CD4-positive, alpha-beta T cell treated with Interleukin-15 for 4 hours (primary cell): ENCODE measurements around the gene ATAT1.
"Not testable (repeated sequence)": the region's sequence is repeated elsewhere in the genome, so short reads cannot be mapped to it uniquely, and the experiment has no call there.

Experiments used
- DNase-seq: peaks from one replicate; pipeline ENCODE4 v3.0.0-alpha.2; 2020; ENCODE audit warnings: low spot score

Gene ATAT1

DNA sequence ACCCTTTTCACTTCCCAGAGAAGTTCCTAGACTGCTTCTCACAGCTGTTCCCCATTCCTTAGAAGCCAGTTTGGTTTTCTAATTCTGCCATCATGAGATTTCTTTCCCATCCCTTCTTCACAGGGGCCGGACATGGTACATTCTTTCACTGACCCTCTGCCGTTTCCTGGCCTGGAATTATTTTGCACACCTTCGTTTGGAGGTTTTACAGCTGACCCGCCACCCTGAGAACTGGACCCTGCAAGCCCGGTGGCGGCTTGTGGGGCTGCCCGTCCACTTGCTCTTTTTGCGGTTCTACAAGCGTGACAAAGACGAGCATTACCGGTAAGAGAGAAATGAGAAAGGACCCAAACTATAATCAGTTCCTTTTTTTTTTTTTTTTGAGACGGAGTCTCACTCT, 24.5 kb downstream of the ATAT1 start:
- DNase-seq, result no peak

DNA sequence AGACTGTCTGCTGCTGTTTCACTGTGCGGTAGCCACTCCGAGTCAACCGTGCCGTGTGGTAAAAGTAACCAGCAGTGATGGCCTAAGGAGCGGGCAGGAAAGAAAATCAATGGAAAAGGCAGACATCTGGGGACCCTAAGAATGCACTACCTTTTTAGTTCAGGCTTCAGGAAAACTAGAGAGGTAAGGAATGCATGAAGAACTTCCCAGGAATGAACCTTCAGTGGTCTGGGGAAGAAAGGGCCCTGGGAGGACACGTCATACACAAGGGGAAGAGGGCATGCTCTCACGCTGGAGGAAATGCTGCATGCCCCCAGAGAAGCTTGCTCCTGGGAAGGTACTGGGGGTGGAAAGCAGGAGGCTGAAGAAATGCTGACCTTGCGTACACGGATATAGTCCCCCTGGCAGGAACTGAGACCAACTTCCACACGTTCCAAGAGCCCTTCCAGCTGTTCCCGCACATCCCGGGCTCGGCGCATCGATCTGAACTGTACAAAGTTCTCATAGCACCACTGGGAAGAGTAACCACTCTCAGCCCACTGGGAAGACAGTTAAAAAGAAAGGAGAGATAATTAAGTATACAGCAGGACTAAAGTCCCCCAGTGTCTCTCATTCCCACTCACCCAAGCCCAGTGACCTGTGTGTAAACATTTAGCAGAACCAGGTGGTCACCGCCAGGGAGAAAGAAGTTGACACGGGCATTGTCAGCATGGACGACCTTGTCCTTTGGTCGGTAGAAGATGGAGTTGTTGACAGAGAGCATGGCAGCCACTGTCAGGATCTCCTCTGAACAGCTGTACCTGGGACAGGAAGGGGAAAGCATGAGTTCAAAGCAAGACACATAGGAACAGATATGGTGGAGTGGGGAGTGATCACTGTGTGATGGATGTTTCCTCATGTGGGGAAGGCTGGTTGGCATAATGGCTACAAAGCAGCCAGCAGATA, 28.4 kb downstream of the ATAT1 start:
- DNase-seq, result no peak

DNA sequence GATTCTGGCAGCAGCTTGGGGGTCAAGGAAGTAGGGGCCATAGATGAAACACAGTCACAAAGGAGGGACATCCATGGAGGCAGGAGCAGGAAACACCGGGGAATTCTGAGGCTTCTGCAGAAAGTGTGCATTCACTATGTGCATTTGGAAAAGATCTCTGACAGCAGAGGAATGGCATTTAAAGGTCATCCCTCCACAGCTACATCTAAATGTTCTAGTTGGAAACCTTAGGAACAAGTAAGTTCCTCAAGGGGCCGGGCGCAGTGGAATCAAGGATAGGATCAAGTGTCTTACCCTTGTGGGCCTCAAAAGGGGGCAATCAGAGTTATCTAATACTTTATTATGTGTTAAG, 29.0 kb downstream of the ATAT1 start:
- DNase-seq, result no peak

DNA sequence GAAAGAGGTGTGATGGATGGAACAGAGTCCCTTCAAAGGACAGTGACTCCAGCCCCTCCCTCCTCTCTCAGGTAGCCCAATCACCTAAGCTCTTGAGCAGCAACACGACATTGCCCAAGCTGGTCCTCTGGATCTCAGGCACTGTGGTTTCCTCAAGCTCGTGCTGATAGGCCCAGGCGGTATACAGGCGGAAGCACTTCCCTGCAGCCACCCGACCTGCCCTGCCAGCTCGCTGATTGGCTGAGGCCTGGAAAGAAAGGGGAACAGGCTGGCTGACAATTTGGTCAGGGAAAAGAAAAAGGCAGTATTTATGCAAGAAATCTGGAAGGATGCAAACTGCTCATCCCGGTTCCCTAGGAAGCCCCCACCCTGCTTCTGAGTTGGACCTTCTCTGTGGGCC, 29.8 kb downstream of the ATAT1 start:
- DNase-seq, result no peak

DNA sequence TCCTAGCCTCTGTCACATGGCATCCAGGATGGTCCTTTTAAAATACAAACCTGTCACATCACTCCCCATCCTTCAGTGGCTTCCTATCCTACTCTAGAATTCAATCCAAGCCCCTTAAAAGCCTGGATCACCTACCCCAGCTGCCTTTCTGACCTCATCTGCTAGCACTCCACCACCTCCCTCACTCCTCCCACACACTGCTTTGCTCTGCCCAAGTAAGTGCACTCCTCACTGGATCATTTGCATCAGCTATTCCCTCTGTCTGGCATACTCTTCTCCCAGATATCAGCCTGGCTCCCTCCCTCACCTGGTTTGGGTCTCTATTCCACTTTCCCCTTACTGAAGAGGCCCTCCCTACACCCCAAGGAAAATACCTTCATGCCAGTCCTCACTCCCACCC, 30.8 kb downstream of the ATAT1 start:
- DNase-seq, result no peak

DNA sequence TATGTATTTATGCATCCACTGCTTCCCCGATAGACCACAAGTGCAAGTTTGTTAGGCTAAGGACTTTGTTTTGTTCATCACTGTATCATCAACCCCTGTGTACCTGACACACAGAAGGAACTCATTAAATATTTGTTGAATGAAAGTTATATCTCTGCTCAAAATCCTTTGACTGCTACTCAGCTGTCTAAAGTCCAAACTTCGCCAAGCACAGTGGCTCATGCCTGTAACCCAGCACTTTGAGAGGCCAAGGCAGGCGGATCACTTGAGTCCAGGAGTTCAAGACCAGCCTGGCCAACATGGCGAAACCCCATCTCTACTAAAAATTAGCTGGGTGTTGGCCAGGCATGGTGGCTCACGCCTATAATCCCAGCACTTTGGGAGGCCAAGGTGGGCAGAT, 31.2 kb downstream of the ATAT1 start:
- not testable (repeated sequence) for DNase-seq

DNA sequence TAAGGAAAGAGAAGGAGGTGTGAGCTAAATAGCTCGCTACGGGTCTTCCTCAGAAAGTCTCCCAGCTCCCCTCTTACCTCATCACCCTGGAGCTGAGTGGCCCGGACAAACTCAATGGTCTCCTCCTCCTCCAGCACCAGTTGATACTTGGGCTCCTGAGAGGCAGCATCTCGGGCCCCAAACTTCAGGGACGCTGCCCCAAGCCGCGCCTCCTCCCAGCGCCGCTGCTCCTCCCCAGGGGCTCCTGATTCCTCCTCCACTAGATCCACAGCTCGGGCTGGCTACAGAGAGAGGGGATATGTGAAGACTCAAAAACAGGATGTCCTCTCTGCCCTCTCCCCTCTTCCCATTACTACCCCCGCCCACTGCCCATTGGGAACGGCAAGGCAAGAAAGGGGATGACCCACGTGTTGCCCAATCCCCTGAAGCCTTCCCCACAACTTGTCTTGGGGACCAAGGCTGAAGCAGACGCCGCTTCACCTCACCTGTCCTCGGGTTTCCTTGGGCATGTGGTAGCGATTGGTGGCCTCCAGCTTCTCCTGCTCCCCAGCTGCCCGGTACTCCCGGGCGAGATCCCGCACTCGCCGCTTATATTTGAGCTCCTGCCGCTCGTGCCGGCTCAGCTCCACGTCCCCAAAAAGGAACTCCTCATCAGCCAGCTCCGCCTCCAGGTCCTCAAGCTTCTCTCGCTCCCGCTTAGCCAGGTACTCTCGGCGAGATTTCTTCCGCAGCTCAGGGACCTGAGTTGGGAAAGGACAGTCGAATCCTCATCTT, 38.5 kb downstream of the ATAT1 start:
- no peak for DNase-seq

DNA sequence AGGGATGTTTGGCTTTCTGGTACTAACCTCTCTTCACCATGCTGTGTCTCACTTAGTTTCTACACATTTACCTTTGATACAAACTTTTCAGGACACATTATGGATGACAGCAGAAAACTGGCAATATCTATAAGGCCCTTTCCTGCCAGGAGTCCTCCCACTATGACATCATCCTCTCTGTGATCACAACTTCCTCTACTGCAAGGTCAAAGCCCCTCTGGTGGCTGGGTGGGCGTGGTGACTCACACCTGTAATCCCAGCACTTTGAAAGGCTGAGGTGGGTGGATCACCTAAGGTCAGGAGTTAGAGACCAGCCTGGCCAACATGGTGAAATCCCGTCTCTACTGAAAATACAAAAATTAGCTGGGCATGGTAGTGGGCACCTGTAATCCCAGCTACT, 39.6 kb downstream of the ATAT1 start:
- not testable (repeated sequence) for DNase-seq

DNA sequence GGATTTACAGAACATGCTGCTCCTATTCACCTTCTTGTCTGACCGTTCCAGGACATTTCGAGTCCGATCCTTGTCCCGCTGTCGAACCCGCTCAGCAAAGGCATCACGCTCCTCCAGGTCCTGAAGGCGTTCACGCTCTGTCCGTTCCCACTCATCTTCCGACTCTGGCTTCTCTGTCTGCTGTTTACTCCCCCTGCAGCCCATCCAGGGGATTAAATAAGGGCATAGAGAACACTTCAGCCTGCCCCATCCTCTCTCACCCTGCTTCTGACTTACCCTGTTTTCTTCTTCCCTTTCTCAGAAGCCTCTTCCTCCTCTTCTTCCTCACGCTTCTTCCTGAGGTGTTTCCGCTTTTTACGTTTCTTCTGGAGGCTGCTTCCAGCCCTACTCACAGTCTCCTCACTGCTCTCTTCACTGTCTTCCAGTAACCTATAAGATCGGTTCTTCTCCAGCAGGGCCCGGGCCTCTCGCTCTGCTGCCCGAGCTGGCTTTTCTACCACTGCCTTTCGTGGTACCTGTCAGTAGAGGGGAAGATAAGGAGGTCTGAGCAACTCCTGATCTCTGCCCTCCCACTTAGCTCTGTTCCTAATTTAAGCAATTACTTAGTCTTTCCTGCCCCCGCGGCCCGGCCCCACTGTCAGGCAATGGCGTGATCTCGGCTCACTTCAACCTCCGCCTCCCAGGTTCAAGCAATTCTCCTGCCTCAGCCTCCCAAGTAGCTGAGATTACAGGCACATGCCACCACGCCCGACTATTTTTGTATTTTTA, 44.3 kb downstream of the ATAT1 start:
- DNase-seq, result no peak

DNA sequence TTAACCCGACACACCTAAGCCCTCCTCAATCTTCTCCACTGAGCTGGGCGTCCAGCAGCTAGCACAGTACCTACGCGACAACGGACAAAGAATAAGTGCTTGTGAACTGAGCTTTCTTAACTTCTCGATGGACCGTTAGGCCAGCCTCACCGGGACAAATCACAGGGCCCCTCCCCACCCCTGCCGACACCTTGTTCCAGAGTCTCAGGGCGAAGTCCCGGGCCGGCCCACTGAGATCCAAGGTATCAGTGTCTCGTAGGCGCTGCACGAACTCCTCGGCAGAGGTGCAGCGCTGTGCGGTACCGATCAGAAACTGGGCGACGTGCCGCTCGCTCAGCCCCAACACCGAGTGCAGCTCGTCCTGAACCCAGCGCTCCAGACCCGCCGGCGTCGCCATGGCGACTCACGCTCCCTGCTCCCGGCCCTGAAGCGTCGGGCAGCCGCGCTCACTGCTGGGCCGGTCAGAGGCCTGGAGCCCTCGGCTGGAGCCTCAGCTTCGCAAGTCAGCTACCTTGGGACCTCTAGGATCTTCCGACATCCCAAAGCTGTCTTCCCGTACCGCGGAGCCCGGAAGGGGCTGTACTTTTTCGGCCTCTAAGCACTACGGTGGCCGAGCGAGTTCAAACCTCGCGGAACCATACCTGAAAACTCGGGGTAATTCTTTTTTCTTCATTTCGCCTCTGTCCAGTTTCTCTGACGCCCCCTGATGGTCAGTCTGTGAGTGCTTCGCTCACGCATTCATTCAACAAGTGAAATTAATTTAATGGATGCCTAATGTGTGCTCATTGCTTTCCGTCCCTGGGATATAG, 46.0 kb downstream of the ATAT1 start, which contains the start of gene DHX16:
TSS of gene DHX16 (minus strand) at position 562 of the 809 bp plus-strand sequence. CDS start at position 397, 165 bp downstream.
- DNase-seq, result peak; percentile 96

DNA sequence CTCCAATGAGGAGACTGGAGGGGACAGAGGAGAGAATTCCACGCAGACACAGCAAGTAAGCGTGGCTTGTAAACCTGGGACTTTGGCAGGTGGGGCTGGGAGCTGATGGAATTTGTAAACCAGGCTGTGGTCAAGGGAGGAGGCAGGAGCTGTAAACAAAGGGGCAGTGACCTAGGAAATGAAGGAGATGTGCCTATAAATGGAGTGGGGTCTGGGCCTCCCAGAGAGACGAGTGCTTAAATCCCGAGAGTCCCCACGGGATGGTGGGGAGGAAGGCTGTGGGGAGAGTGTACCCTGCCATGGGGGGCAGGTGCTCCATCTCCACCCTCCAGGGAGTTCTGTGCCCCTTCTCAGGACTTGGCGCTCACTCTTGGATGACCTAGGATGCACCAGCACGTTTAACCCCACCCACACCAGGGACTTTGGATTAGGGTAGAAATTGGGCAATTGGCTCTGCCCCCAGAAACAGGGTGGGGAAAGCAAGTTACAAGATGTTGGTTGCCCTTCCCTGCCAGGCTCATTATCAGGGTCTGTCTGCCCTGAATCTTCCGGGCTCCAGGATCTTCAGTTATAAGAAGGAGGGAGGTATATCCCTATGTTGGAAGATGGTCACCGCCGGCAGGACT, 50.1 kb downstream of the ATAT1 start:
- no peak for DNase-seq

DNA sequence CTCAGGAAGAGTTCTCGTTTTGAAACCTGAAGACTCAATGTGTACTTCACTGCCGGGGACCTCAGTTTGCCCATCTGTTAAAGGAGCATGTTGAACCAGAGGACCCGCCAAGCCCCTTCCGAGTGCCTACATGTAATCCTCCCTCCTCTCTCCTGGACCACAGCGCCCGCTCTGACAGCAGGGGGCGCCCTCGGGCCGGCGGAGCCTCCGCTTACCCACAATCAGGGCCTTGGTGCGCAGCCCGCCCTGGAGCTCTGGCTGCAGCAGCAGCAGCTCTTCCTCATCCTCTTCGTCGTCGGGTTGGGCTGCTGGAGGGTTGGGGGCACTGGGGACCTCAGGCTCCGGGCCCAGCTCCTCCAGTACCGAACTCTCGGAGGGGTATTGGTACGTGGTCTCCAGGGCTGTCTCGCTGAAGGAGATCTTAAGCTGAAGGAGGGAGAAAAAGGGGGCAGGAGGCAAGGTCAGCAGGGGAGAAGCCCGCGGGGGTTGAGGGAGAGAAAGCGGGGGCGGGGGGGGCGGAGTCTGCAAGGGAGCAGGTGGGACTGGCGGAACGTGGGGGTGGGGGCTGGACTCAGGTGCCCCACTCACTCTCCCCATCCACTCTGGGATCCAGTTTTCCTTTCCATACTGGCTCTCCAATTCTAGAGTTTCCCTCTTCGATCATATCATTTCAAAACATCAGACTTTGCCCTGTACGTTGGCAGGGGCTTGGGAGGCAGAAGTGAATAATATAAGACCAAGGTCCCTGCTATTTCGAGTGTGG, 52.5 kb downstream of the ATAT1 start:
- peak; percentile 92 for DNase-seq

DNA sequence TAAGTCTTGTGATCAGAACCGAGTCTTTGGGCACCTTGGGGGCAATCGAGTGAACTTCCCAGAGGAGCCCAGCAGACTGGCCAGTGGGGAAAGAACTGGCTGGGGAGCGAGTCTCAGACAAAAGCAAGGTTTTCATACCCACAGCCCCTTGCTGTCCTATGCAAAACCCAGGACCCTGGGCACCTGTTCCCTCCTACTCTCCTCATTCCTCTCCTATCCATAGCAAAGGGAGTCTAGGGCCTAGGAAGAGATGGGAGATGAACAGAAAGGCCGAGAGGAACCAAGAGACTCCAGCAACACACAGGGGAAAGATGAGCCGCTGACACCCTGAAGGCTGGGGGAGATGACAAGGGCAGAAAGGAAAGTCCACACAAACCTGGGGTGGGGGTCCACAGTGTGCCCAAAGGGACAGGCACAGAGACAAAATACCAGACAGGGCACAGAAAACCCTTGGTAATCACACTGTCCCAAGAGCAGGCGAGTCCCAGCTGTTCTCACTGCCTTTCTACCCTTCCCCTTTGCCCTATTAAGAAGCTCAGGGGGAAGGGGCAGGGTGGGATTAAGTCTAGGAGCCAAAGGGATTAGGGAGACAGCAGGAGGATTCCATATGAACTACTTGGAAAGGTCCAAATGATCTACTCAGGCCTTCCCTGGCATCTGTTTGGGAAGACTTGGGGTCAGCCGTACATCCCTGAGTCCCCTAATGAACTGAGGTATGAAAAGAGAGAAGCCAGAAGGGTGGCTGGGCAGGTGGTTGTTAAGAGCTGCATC, 53.3 kb downstream of the ATAT1 start:
- no peak for DNase-seq

DNA sequence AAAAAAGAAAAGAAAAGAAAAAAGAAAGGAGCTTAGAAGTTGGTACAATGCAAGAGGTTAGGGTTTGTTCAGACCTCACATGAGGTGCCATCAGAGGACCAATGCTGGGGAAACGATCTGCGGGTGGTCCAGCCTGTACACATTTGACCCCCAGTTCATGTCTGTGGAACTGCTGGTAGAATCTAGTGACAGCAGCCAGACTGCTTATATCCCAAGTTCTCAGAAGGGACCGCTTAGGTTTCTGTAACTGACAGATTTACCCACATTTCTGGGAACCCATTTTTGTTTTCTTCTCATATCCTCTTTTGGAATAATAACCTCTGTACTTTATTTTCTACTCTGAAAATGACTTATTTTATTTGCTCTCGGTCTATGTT, 55.1 kb downstream of the ATAT1 start:
- DNase-seq, result no peak

DNA sequence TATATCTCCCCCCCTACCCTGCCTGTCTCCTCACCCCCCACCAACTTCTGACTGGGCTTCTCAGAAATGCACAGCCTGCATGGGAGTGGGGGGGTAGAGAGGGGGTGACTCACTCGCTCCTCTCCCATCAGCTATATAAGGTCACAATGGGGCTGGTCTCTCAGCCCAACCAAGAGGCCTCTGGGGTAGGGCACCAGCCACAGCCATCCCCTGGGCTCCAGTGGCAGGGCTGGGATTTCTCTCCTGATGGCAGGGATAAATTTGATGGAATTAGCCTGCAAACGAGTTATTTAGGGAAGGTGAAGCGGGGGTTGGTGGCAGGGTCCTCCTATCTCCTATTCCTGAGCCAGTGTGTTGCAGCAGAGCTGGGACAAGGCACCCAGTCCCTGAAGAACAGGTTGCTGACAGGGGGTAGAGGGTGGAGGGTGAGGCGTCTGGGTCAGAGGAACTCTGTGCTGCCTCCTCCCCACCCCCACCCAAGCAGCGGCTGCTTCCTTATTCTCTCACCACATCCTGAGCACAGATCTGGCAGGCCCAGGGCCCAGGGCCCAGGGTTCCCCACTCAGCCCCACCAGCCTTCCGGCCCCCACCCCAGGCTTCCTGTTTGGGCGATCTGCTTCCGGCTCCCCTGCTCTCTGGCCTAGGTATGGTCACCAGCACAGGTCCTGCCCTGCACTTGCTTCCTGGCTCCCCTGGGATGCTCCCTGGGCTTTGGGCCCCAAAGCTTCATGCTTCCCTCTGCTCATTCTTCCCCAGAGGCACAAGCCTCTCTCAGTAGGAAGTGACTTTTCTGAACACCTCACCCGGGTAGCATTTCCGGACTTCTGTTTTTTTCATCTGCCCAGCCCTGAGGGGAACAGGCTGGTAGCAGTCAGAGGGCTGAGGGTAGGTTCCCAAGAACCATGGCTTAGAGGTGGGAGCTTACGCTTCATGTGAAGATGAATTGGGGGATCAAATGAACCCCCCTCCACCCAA, 55.8 kb downstream of the ATAT1 start:
- peak; percentile 95 for DNase-seq

DNA sequence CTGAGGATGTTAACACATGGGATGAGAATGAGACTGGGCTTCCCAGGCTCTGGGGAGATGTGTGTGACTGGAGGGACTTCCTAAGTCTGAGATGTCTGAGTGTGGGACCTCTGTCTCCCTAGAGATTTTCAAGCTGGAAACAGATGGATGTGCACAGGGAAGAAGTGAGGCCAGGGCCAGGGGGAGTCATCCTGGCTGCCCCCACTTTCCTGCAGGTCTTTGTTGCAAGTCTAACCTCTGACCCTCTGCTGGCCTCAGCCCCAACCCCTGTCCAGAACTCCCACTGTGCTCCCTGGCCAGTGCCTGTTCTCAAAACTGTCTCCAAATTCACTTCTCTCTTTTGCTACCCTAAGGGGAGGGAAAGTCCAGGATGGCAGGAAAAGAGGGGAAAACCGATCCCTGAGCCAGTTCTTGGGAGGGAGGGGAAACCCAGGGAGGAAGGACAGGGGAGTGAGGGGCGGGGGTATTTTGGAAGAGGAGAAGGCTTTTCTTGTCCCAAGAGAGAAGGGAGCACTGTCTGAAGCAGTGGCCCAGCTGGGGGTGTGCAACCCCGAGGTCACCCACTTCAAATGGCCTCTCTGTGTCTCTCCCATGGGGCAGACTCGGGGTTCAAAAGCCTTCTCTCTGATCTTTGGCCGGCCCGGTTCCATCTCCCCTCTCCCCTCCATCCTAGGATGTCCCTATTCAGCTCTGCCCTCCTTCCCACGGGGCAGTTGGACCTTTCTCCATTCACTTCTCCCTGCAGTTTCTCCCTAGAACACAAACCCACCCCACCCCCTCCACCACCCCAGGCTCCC, 56.7 kb downstream of the ATAT1 start:
- no peak for DNase-seq

DNA sequence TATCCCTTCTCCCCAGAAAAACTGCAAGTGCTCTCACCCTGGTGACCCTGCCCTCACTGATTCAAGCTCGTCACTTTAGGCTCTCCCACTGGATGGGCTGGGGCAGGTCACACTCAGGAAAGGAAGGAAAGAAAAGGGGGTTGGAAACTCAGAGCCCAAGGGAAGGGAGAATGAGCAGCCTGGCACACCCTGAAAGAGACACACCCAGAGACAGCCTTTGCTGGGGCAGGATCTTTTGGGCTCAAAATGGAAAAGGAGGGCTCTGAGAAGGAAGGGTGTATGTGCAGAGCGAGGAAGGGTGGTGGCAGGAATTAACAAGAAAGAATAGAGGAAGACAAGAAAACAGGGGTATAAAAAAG, 57.3 kb downstream of the ATAT1 start:
- no peak for DNase-seq
